ENCODE results near the gene ATP6V1G3. TPM values are rescaled to one million over a fixed set of nuclear protein-coding genes. Genes with fewer than 3 reads are reported as not detected.
"Not testable (repeated sequence)": the region's sequence is repeated elsewhere in the genome, so short reads cannot be mapped to it uniquely, and the experiment has no call there.

ATP6V1G3 gene, protein sequence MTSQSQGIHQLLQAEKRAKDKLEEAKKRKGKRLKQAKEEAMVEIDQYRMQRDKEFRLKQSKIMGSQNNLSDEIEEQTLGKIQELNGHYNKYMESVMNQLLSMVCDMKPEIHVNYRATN
- total RNA-seq (not detected), polyA plus RNA-seq (not detected)

DNA sequence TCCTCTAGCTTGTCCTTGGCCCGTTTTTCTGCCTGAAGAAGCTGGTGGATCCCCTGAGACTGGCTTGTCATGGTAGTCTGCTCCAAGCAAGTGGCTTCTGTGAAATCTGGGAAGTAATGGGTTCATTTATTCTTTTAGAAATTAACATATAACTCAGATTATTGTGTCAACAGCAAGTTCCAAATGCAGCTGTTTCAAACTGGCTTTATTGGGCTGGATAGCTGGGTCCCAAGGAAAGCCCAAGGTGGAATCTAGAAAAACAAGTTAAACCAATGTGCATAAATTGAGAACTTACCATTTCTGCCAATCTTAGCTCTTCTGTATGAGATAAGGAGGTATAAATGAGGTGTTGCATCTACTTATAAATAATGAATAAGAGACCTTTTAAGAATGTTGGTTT lies at the start of gene ATP6V1G3:
Gene ATP6V1G3 (minus strand): TSS at position 101 of the 400 bp plus-strand sequence. CDS start 30 bp downstream, at position 71.
- WGBS: 69% methylated on average over 1 of the region's 1 CpG
- H3K27ac ChIP-seq (ENCODE audit: low read depth): no peak within 1 kb of the TSS
- H3K36me3 ChIP-seq (ENCODE audit: insufficient read depth): no peaks in the 10 kb centered on the region
- H3K4me1 ChIP-seq (ENCODE audit: insufficient read depth): no peaks in the 10 kb centered on the region
- no peak within 1 kb of the TSS for H3K4me3 ChIP-seq (ENCODE audit: low read depth, low read length)
- no peak for DNase-seq (ENCODE audit: extremely low spot score)

DNA sequence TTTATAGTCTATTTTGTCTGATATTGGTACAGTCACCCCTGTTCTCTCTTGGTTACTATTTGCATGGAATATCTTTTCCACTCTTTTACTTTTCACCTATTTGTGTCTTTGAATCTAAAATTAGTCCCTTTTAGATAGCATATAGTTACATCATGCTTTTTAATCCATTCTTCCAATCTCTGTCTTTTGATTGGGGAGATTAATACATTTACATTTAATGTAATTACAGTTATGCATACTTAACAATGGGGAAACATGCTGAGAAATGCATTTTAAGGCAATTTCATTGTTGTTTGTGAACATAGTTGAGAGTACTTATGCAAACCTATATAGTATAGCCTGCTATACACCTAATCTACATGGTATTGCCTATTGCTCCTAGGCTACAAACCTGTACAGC lies 48.4 kb upstream of the ATP6V1G3 start:
- Histone ChIP-seq H3K4me1 (ENCODE audit: insufficient read depth) (no peaks in the 10 kb centered on the region), H3K4me3 (ENCODE audit: low read depth, low read length) (no peak overlapping the region)
- DNase-seq (ENCODE audit: extremely low spot score): no peak

DNA sequence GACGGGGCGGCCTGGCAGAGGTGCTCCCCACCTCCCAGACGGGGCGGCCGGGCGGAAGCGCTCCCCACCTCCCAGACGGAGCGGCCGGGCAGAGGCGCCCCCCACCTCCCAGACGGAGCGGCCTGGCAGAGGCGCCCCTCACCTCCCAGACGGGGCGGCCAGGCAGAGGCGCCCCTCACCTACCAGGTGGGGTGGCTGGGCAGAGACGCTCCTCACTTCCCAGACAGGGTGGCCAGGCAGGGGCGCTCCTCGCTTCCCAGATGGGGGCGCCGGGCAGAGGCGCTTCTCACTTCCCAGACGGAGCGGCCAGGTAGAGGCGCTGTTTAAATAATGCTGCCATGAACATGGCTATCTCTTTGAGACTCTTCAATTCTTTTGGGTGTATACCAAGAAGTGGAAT lies 43.7 kb upstream of the ATP6V1G3 start:
- Histone ChIP-seq H3K4me1 (ENCODE audit: insufficient read depth) (no peaks in the 10 kb centered on the region), H3K4me3 (ENCODE audit: low read depth, low read length) (no peak overlapping the region)
- 97% methylated on average over 26 of the region's 26 CpGs for WGBS

More for the DNA sequence above, 48.4 kb upstream of the ATP6V1G3 start:
- no peak overlapping the region for H3K27ac ChIP-seq (ENCODE audit: low read depth)
- no peaks in the 10 kb centered on the region for H3K36me3 ChIP-seq (ENCODE audit: insufficient read depth)

DNA sequence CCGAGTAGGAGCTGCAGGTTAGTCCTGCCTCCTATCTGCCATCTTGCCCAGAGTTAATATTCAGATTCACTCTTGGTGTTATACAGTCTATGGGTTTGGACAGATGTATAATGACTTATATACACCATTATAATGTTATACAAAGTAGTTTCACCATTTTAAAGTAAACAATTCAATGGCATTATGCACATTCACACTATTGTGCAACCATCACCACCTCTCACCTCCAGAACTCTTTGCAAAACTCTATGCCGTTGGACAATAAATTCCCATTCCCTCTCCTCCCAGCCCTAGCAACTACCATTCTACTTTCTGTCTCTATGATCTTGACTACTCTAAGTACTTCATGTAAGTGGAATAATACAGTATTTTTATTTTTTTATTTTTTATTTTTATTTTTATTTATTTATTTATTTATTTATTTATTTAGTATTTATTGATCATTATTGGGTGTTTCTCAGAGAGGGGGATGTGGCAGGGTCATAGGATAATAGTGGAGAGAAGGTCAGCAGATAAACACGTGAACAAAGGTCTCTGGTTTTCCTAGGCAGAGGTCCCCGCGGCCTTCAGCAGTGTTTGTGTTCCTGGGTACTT lies 42.8 kb upstream of the ATP6V1G3 start:
- 93% methylated on average over 5 of the region's 5 CpGs for WGBS

More for the DNA sequence above, 43.7 kb upstream of the ATP6V1G3 start:
- DNase-seq (ENCODE audit: extremely low spot score): no peak
- Histone ChIP-seq H3K36me3 (ENCODE audit: insufficient read depth) (no peaks in the 10 kb centered on the region), H3K27ac (ENCODE audit: low read depth) (no peak overlapping the region)

DNA sequence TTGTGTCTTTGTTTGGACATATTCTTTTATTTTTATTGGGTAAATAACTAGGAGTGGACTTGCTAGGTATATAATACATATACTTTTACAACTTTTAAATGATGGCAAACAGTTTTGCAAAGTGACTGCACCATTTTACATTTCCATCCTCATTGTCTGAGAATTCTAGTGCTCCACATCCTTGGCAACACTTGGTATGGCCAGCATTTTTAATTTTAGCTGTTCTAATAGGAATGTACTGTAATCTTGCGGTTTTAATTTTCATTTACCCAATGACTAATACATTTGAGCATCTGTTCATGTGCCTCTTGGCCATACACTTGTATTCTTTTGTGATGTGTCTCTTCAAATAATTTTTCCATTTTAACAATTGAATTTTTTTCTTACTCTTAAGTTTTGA lies 37.0 kb upstream of the ATP6V1G3 start:
- 89% methylated on average over 1 of the region's 1 CpG for WGBS
- no peak overlapping the region for H3K4me3 ChIP-seq (ENCODE audit: low read depth, low read length)
- no peaks in the 10 kb centered on the region for H3K4me1 ChIP-seq (ENCODE audit: insufficient read depth)
- no peak for DNase-seq (ENCODE audit: extremely low spot score)
- no peaks in the 10 kb centered on the region for H3K36me3 ChIP-seq (ENCODE audit: insufficient read depth)
- H3K27ac ChIP-seq (ENCODE audit: low read depth): no peak overlapping the region

More for the DNA sequence above, 42.8 kb upstream of the ATP6V1G3 start:
- not testable (repeated sequence) for H3K36me3 ChIP-seq (ENCODE audit: insufficient read depth); H3K27ac ChIP-seq (ENCODE audit: low read depth); H3K4me3 ChIP-seq (ENCODE audit: low read depth, low read length); H3K4me1 ChIP-seq (ENCODE audit: insufficient read depth); DNase-seq (ENCODE audit: extremely low spot score)

DNA sequence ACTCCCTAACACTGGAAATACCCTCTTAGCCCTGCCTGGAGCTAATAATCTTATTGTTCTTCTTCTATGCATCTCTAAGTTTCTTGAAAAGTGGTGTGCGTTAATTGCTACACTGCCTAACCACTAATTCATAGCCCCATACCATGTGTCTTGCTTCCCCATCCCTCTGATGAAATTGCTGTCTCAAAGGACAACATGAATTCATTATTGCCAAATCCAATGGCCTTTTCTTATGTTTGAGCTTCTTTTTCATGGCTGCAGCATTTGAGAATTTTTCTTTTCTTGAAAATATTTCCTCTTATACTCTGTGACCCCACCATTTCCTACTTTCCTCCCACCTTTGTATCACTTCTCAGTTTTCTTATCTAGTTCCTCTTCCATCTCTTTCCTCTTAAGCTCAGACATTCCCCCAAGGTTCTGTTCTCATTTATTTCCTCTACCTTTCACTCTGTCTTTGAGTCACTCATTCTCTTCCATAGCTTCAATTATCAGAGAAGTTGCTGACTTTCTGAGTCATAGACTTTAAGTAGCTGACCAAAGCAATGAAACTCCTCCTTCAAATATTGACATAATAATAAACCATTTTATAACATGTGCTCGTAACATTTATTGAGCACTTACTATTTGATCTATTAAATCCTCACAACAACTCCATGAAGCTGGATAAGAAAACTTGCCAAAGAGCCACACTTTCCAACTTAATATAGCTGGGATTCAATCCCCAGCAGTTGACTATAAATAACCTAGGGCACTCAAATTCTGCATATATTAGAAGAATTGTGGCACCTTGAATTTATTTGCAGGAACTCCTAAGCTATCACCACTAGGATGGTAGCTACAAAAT lies 35.5 kb upstream of the ATP6V1G3 start:
- H3K36me3 ChIP-seq (ENCODE audit: insufficient read depth): no peaks in the 10 kb centered on the region
- 89% methylated on average over 2 of the region's 2 CpGs for WGBS
- no peak overlapping the region for H3K27ac ChIP-seq (ENCODE audit: low read depth)
- no peak overlapping the region for H3K4me3 ChIP-seq (ENCODE audit: low read depth, low read length)
- no peak for DNase-seq (ENCODE audit: extremely low spot score)
- no peaks in the 10 kb centered on the region for H3K4me1 ChIP-seq (ENCODE audit: insufficient read depth)

DNA sequence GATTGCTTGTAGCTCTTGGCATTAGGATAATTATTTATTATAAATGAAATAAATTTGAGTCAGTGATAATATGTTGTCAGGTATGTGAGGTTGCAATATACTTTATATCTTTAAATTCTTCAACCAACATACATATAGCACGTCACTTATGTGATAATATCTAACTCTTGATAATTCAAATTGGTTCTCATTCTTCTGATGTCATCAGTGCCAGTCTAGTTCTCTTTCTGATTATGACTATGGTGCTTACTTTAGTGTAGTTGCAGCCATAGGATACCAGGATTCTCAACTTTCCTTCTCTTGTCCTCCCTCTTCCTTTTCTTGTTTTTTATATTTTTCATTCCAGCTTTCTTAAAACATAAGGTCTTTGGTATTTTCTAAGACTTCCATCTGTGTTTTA lies 34.8 kb upstream of the ATP6V1G3 start:
- Histone ChIP-seq H3K36me3 (ENCODE audit: insufficient read depth) (no peaks in the 10 kb centered on the region), H3K4me1 (ENCODE audit: insufficient read depth) (no peaks in the 10 kb centered on the region), H3K27ac (ENCODE audit: low read depth) (no peak overlapping the region), H3K4me3 (ENCODE audit: low read depth, low read length) (no peak overlapping the region)
- 78% methylated on average over 1 of the region's 1 CpG for WGBS
- DNase-seq (ENCODE audit: extremely low spot score): no peak

DNA sequence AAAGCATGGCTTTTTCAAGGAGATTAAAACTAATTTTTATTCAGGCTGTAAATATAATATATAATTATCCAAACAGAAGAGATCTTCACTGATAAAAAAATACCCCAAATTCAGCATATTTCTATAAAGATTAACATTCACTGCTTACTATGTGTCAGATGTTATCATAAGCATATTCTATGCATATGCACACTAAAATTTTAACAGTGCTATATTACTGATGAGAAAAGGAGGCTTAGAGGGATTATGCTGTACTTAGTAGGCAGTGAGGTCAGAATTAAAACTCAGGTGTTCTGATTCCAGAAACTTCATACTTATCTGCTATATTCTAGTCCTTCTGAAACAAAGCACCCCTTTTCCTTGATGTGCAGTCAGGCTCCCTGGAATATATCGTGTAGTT lies 33.8 kb upstream of the ATP6V1G3 start:
- no peak overlapping the region for H3K27ac ChIP-seq (ENCODE audit: low read depth)
- no peaks in the 10 kb centered on the region for H3K36me3 ChIP-seq (ENCODE audit: insufficient read depth)
- DNase-seq (ENCODE audit: extremely low spot score): no peak
- H3K4me3 ChIP-seq (ENCODE audit: low read depth, low read length): no peak overlapping the region
- 75% methylated on average over 1 of the region's 1 CpG for WGBS
- H3K4me1 ChIP-seq (ENCODE audit: insufficient read depth): no peaks in the 10 kb centered on the region

DNA sequence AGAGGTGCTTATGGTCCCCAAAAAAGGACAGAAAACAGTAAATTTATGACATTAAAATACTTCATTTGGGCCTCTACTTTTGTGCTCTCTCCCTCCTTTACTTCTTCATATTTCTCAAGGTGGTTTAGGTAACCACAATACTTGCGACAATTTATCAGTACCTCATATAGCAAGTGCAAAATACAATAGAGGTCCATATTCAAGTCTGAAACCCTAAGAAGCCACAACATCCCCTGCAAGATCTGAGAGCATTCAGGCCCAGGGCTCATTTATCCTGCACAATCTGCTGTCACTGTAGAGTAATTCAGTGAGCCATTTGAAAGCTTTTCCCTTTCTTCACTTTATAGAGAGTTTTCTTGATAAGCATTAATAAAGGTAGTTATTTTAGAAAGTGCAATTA lies 24.2 kb upstream of the ATP6V1G3 start:
- Histone ChIP-seq H3K4me1 (ENCODE audit: insufficient read depth) (no peaks in the 10 kb centered on the region), H3K4me3 (ENCODE audit: low read depth, low read length) (no peak overlapping the region), H3K36me3 (ENCODE audit: insufficient read depth) (no peaks in the 10 kb centered on the region), H3K27ac (ENCODE audit: low read depth) (no peak overlapping the region)
- WGBS: 93% methylated on average over 1 of the region's 1 CpG
- DNase-seq (ENCODE audit: extremely low spot score): no peak

DNA sequence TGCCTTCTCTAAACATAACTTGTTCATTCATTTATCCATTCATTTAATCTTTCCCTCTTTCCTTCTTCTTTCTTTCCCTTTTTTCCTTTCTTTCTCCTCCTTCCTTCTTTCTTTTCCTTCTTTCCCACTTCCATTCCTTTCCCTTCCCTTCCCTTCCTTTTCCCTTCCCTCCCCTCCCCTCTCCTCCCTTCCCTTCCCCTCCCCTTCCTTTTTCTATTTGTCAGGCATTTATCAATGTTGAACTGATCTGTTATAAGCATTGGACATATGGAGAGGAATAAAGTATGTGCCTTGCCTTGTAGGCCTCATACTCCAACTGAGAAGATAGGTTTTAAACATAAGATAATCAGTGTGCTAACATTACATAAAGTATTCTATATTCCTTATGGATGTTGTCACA lies 23.7 kb upstream of the ATP6V1G3 start:
- no peak for DNase-seq (ENCODE audit: extremely low spot score)
- H3K4me1 ChIP-seq (ENCODE audit: insufficient read depth): no peaks in the 10 kb centered on the region
- H3K4me3 ChIP-seq (ENCODE audit: low read depth, low read length): no peak overlapping the region
- H3K36me3 ChIP-seq (ENCODE audit: insufficient read depth): no peaks in the 10 kb centered on the region
- H3K27ac ChIP-seq (ENCODE audit: low read depth): no peak overlapping the region

DNA sequence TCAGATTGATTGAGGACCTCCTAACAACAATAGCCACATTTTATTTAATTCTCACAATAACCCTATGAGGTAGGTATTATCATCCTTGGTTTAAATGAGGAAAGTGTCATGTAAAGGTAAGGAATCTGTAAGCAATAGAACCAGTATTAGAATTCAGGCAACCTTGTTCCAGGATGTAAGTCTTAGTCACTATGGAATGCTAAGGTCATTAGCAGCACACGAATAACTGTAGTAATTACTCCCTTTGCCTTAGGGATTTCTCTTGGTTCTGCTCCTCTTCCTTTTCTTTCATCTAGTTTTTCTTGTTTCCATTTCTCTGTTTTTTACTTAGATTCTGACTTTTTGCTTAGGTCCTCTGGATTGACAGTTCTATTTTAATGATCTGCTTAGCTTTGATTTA lies 23.1 kb upstream of the ATP6V1G3 start:
- Histone ChIP-seq H3K4me3 (ENCODE audit: low read depth, low read length) (no peak overlapping the region), H3K4me1 (ENCODE audit: insufficient read depth) (no peaks in the 10 kb centered on the region), H3K36me3 (ENCODE audit: insufficient read depth) (no peaks in the 10 kb centered on the region), H3K27ac (ENCODE audit: low read depth) (no peak overlapping the region)
- 50% methylated on average over 1 of the region's 1 CpG for WGBS
- DNase-seq (ENCODE audit: extremely low spot score): no peak

DNA sequence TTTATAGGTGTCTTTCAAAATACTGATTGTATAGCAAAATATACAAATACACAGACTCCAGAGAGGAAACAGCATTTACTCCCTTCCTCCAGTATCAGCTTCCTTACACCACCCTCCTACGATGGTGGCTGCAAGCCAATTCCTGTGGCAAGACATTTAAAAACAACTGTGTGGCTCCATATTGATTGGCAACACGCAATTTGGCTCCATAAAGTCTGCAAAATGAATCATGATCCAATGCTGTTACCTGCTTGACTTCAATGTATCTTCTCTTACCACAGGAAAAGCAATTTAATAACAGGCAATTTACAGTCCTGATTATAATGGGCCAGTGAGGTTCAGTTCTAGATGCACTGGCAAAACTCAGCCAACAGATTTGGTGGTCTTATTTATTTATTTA lies 19.7 kb upstream of the ATP6V1G3 start:
- DNase-seq (ENCODE audit: extremely low spot score): no peak
- H3K27ac ChIP-seq (ENCODE audit: low read depth): no peak overlapping the region

DNA sequence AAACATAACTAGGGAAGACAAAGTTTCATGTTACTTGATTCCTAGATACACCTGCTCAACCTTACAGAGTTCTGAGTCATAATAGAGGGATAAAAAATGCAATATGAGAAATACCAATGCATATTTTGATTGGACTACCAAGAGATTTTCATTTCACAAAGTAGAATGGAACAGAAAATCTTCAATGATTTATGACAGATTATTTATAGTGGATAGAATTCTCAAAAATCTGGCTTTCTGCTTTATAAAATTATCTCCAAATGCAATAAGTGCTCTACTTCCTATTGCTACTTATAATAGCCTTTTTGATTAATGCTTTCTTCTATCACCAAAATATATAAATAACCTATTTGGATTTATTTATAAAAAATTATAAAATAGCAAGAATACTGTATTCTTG lies 18.9 kb upstream of the ATP6V1G3 start:
- Histone ChIP-seq H3K27ac (ENCODE audit: low read depth) (no peak overlapping the region), H3K4me1 (ENCODE audit: insufficient read depth) (no peaks in the 10 kb centered on the region), H3K36me3 (ENCODE audit: insufficient read depth) (no peaks in the 10 kb centered on the region), H3K4me3 (ENCODE audit: low read depth, low read length) (no peak overlapping the region)
- DNase-seq (ENCODE audit: extremely low spot score): no peak

More for the DNA sequence above, 19.7 kb upstream of the ATP6V1G3 start:
- Histone ChIP-seq H3K4me1 (ENCODE audit: insufficient read depth) (no peaks in the 10 kb centered on the region), H3K36me3 (ENCODE audit: insufficient read depth) (no peaks in the 10 kb centered on the region), H3K4me3 (ENCODE audit: low read depth, low read length) (no peak overlapping the region)
- WGBS: 42% methylated on average over 2 of the region's 2 CpGs

DNA sequence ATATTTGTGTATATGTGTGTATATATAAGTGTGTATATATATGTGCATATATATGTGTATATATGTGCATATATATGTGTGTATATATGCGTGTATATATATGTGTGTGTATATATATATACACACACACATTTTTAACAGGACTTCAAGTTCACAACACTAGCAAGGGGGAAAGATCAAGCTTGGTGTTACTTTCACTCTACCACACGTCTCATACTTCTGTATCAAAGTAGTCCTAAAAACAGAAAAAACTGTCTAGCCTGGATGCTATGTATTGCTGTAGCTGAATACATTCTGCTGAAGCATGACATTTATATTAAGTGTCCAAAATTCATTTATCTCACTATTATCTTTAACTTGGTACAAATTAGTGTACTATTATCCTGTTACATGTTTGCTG lies 17.9 kb upstream of the ATP6V1G3 start:
- WGBS: 85% methylated on average over 2 of the region's 2 CpGs
- no peak overlapping the region for H3K27ac ChIP-seq (ENCODE audit: low read depth)

More for the DNA sequence above, 17.9 kb upstream of the ATP6V1G3 start:
- no peaks in the 10 kb centered on the region for H3K36me3 ChIP-seq (ENCODE audit: insufficient read depth)
- H3K4me3 ChIP-seq (ENCODE audit: low read depth, low read length): no peak overlapping the region
- DNase-seq (ENCODE audit: extremely low spot score): no peak
- H3K4me1 ChIP-seq (ENCODE audit: insufficient read depth): no peaks in the 10 kb centered on the region

Data from urinary bladder (tissue), 4 donors.